CD14-positive monocyte (primary cell): ENCODE results near the gene GPC5. TPM values are rescaled to one million over a fixed set of nuclear protein-coding genes. Genes with fewer than 3 reads are reported as not detected.

Experiments
- DNase-seq, 3 donors: peaks; one replicate each; pipeline ENCODE4 v3.0.0-alpha.2; 2011 to 2022
- H2AFZ ChIP-seq: 2 replicates; pipeline ENCODE4 v1.6.0; 2012; ENCODE audit warnings: mild to moderate bottlenecking, low read depth, low read length, inconsistent platforms; ENCODE audit not compliant: insufficient read depth, poor library complexity, severe bottlenecking
- H3K27ac ChIP-seq, 2 donors: 1 replicate in 1 of 2; 2 replicates in 1 of 2; pipeline ENCODE4 v1.5.1; 2012 to 2013; ENCODE audit warnings: low read length in 2 of 2, control low read depth in 1 of 2, inconsistent platforms in 1 of 2, low read depth in 1 of 2, mild to moderate bottlenecking in 1 of 2
- H3K27me3 ChIP-seq, 2 donors: one replicate each; pipeline versions ENCODE4 v1.6.0 to v1.6.1; 2011 to 2013; ENCODE audit warnings: low read length in 2 of 2; ENCODE audit not compliant: control insufficient read depth in 2 of 2, insufficient read depth in 2 of 2
- H3K36me3 ChIP-seq, 2 donors: replicated peaks in 1 of 2; 1 replicate in 1 of 2; 2 replicates in 1 of 2; pipeline versions ENCODE4 v1.5.1 to v1.6.1; 2012 to 2013; ENCODE audit warnings: low read length in 2 of 2, control low read depth in 1 of 2, inconsistent platforms in 1 of 2, mild to moderate bottlenecking in 1 of 2; ENCODE audit not compliant: insufficient read depth in 2 of 2, control insufficient read depth in 1 of 2
- H3K4me1 ChIP-seq, 2 donors: 1 replicate in 1 of 2; 2 replicates in 1 of 2; pipeline versions ENCODE4 v1.5.1 to v1.6.1; 2012 to 2013; ENCODE audit warnings: low read length in 2 of 2, control low read depth in 1 of 2, inconsistent platforms in 1 of 2, mild to moderate bottlenecking in 1 of 2, moderate library complexity in 1 of 2; ENCODE audit not compliant: insufficient read depth in 2 of 2, control insufficient read depth in 1 of 2
- H3K4me2 ChIP-seq: replicated peaks from 2 replicates; pipeline ENCODE3; 2012; ENCODE audit warnings: low read length, moderate library complexity, mild to moderate bottlenecking; ENCODE audit not compliant: poor library complexity, severe bottlenecking; ENCODE audit errors: extremely low read depth
- H3K4me3 ChIP-seq, 3 experiments: fragments of 200-600 bp in 1 of 3; sonication (generic) in 1 of 3; replicated peaks in 1 of 3; 1 replicate in 2 of 3; 2 replicates in 1 of 3; pipeline ENCODE4 v1.5.1; 2011 to 2013; ENCODE audit warnings: low read length in 3 of 3, mild to moderate bottlenecking in 3 of 3, control low read depth in 2 of 3, low read depth in 2 of 3, inconsistent platforms in 1 of 3, moderate library complexity in 1 of 3
- H3K79me2 ChIP-seq: 2 replicates; pipeline ENCODE4 v1.6.0; 2012; ENCODE audit warnings: mild to moderate bottlenecking, control low read depth, inconsistent platforms, low read length, moderate library complexity; ENCODE audit not compliant: insufficient read depth
- H3K9ac ChIP-seq: 2 replicates; pipeline ENCODE4 v1.6.0; 2017; ENCODE audit warnings: low read length, mild to moderate bottlenecking; ENCODE audit not compliant: insufficient read depth, poor library complexity, severe bottlenecking
- H3K9me3 ChIP-seq, 2 donors: replicated peaks in 1 of 2; 1 replicate in 1 of 2; 2 replicates in 1 of 2; pipeline versions ENCODE4 v1.5.1 to v1.6.1; 2012 to 2013; ENCODE audit warnings: low read length in 2 of 2, control low read depth in 1 of 2; ENCODE audit not compliant: control insufficient read depth in 1 of 2, insufficient read depth in 1 of 2
- H4K20me1 ChIP-seq: 2 replicates; pipeline ENCODE4 v1.6.0; 2012; ENCODE audit warnings: mild to moderate bottlenecking, low read length, control low read depth, moderate library complexity; ENCODE audit not compliant: insufficient read depth
- H3K27ac Mint-ChIP-seq, 7 donors: one replicate each; pipeline ENCODE4 v1.8.0; 2020; ENCODE audit warnings: mild to moderate bottlenecking in 7 of 7, mixed read lengths in 7 of 7, moderate library complexity in 6 of 7, inconsistent platforms in 2 of 7
- H3K27me3 Mint-ChIP-seq, 3 donors: one replicate each; pipeline ENCODE4 v1.8.0; 2021 to 2022; ENCODE audit warnings: low read depth in 3 of 3, mild to moderate bottlenecking in 3 of 3, mixed read lengths in 3 of 3, moderate library complexity in 3 of 3, inconsistent platforms in 1 of 3
- H3K36me3 Mint-ChIP-seq, 2 donors: one replicate each; pipeline ENCODE4 v1.8.0; 2020; ENCODE audit warnings: mixed read lengths in 2 of 2, inconsistent platforms in 1 of 2, mild to moderate bottlenecking in 1 of 2
- H3K4me1 Mint-ChIP-seq: one replicate; pipeline ENCODE4 v1.8.0; 2020; ENCODE audit warnings: mild to moderate bottlenecking, mixed read lengths
- H3K4me3 Mint-ChIP-seq, 2 donors: one replicate each; pipeline ENCODE4 v1.8.0; 2020; ENCODE audit warnings: mild to moderate bottlenecking in 2 of 2, mixed read lengths in 2 of 2, moderate library complexity in 1 of 2
- H3K9me3 Mint-ChIP-seq, 7 donors: one replicate each; pipeline ENCODE4 v1.8.0; 2020 to 2022; ENCODE audit warnings: mixed read lengths in 7 of 7, mild to moderate bottlenecking in 6 of 7, moderate library complexity in 6 of 7, inconsistent platforms in 2 of 7
- CTCF ChIP-seq: fragments of 200-600 bp; IDR thresholded peaks from one replicate; pipeline ENCODE4 v1.8.0; 2022; ENCODE audit warnings: antibody characterized with exemption, mild to moderate bottlenecking
- WGBS: methylation state at CpG from one replicate; pipeline ENCODE4 v1.1.5; 2013; ENCODE audit warnings: missing lambda C conversion rate; ENCODE audit not compliant: insufficient coverage; 5-methylcytosine and 5-hydroxymethylcytosine counted together
- intact Hi-C, 2 donors: fragments of 100-400 bp; cut with micrococcal nuclease; formaldehyde crosslinking; loops; one replicate each; pipeline versions ENCODE4 v1.15.0 to v1.15.1; 2023
- polyA plus RNA-seq, 3 donors: library from polyadenylated mRNA; depleted of rRNA in 1 of 3; unstranded in 2 of 3; stranded (reverse) in 1 of 3; fragments of 300-500 nt in 2 of 3; fragments of >200 nt in 1 of 3; fragmentation: Illumina TruSeq in 2 of 3; gene quantifications; 1 replicate in 2 of 3; 2 replicates in 1 of 3; pipeline ENCODE4 v1.2.3, GENCODE V29; 2012 to 2021

Gene GPC5
- polyA plus RNA-seq, 3 donors, result not detected

DNA sequence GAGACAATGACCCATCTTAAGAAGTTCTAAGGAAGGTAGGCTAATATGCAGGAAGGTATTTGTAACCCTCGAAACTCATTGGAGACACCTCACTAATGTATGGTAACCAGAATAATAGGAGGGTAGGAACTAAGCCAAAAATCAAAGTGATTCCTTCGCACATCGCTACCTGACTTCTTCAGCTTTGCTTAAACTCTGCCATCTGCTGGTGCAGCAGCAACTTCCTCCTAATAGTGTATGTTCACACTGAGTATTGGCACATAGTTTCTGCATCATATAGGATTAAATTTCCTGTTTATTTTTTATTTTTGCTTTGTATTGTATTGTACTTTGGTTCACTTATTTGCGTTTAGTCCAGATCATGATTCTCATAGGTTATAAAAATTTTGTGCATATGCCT is 676.2 kb downstream of the GPC5 start:
- Histone ChIP-seq H3K27ac (no peak overlapping the region), H3K4me1 (no peaks in the 10 kb centered on the region), H3K79me2 (no peaks in the 10 kb centered on the region), H3K9me3 (no peaks in the 10 kb centered on the region), H3K9ac (no peak overlapping the region), H3K36me3 (no peaks in the 10 kb centered on the region), H4K20me1 (no peaks in the 10 kb centered on the region), H2AFZ (no peak overlapping the region), H3K27me3 (no peaks in the 10 kb centered on the region), H3K4me2 (no peak overlapping the region), H3K4me3 (no peak overlapping the region)
- H3K27me3 Mint-ChIP-seq, result peaks cover 0 to 3% (median 0%) of the 10 kb centered on the region in 3 donors
- intact Hi-C loops, result no loop called here
- no CpG with 5 or more reads among the region's 4 CpGs for WGBS
- no peak overlapping the region for H3K4me3 Mint-ChIP-seq
- no peaks in the 10 kb centered on the region for H3K36me3 Mint-ChIP-seq
- H3K9me3 Mint-ChIP-seq, result no peaks in the 10 kb centered on the region
- no peaks in the 10 kb centered on the region for H3K4me1 Mint-ChIP-seq
- DNase-seq, result no peak
- H3K27ac Mint-ChIP-seq, result no peak overlapping the region
- no peak for TF ChIP-seq CTCF

- Histone ChIP-seq H3K27me3 (no peaks in the 10 kb centered on the region), H3K9ac (no peak overlapping the region), H3K79me2 (no peaks in the 10 kb centered on the region), H3K4me1 (no peaks in the 10 kb centered on the region), H3K36me3 (no peaks in the 10 kb centered on the region), H3K4me2 (no peak overlapping the region), H4K20me1 (no peaks in the 10 kb centered on the region), H3K9me3 (peaks cover 0 to 9% of the 10 kb centered on the region in 2 donors), H3K27ac (no peak overlapping the region), H3K4me3 (no peak overlapping the region), H2AFZ (no peak overlapping the region)
- no peaks in the 10 kb centered on the region for H3K36me3 Mint-ChIP-seq
- H3K27ac Mint-ChIP-seq, result no peak overlapping the region
- TF ChIP-seq CTCF, result no peak
- no CpG with 5 or more reads among the region's 4 CpGs for WGBS
- no peak for DNase-seq
- H3K9me3 Mint-ChIP-seq, result peaks cover 0 to 11% (median 8%) of the 10 kb centered on the region in 7 donors
- no peaks in the 10 kb centered on the region for H3K4me1 Mint-ChIP-seq
- peaks cover 0 to 2% (median 1%) of the 10 kb centered on the region in 3 donors for H3K27me3 Mint-ChIP-seq
- intact Hi-C loops, result no loop called here
- no peak overlapping the region for H3K4me3 Mint-ChIP-seq
Observed at GRCh38 chr13:92097337-92097903, 699.0 kb downstream of the GPC5 start.
